Measurements from ENCODE around the gene ICAM5. TPM values are rescaled to one million over a fixed set of nuclear protein-coding genes. Genes with fewer than 3 reads are reported as not detected.
"Not testable (repeated sequence)": the region's sequence is repeated elsewhere in the genome, so short reads cannot be mapped to it uniquely, and the experiment has no call there.

ICAM5 gene
- total RNA-seq, 1 donor from 2014 or later = 5.7 TPM

DNA sequence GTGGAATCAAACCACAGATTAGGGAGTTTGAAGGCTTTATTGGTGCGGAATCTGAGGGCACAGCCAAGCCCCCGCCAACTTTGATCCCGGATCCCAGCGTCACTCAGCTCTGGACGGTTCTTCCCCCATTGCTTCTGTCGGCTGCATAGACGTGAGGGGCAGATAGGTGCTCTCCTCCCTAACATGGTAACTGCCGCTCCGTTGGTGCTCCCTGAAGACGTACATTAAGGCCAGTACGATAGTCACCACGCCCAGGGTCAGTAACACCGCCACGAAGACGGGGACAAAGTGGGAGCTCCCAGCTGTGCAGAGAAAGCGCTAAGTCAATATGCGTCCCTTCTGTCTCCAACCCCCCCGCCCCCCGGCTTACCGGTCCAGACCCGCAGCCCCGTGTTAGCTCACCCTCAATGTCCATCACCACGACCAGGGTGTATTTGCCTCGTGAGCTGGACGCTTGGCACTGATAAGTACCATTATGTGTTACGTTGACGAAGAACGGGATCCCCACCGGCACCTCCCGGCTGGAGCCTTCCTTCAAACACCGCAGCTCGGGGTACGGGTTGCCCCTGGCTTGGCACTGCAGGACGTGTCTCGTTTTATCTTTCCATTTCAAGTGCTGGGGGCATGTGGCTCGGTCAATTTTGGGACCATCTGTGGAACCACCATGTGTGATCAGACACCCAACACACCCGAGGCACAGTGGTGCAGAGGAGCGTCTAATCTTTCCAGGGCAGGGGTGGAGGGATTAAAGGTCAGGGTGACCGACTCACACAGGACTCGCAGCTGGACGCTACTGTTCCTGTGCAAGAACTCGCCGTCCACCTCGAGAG is 44.2 kb downstream of the ICAM5 start:
- H3K4me3 Mint-ChIP-seq = peak overlapping the region; percentile 96
- H3K27ac Mint-ChIP-seq = peak overlapping the region; percentile 97
- H3K9me3 Mint-ChIP-seq = no peaks in the 10 kb centered on the region
- H3K4me1 Mint-ChIP-seq = peaks cover 23% of the 10 kb centered on the region
- no peak for DNase-seq (ENCODE audit: low spot score in 2 of 2, unreplicated experiment in 2 of 2)
- TF ChIP-seq, protein P1, sequence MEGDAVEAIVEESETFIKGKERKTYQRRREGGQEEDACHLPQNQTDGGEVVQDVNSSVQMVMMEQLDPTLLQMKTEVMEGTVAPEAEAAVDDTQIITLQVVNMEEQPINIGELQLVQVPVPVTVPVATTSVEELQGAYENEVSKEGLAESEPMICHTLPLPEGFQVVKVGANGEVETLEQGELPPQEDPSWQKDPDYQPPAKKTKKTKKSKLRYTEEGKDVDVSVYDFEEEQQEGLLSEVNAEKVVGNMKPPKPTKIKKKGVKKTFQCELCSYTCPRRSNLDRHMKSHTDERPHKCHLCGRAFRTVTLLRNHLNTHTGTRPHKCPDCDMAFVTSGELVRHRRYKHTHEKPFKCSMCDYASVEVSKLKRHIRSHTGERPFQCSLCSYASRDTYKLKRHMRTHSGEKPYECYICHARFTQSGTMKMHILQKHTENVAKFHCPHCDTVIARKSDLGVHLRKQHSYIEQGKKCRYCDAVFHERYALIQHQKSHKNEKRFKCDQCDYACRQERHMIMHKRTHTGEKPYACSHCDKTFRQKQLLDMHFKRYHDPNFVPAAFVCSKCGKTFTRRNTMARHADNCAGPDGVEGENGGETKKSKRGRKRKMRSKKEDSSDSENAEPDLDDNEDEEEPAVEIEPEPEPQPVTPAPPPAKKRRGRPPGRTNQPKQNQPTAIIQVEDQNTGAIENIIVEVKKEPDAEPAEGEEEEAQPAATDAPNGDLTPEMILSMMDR (IDR thresholded peaks at IDR 0.05; ENCODE audit: unreplicated experiment) = no peak
- no peaks in the 10 kb centered on the region for H3K27me3 Mint-ChIP-seq (ENCODE audit: low read depth)
- H3K36me3 Mint-ChIP-seq = peaks cover 3% of the 10 kb centered on the region

DNA sequence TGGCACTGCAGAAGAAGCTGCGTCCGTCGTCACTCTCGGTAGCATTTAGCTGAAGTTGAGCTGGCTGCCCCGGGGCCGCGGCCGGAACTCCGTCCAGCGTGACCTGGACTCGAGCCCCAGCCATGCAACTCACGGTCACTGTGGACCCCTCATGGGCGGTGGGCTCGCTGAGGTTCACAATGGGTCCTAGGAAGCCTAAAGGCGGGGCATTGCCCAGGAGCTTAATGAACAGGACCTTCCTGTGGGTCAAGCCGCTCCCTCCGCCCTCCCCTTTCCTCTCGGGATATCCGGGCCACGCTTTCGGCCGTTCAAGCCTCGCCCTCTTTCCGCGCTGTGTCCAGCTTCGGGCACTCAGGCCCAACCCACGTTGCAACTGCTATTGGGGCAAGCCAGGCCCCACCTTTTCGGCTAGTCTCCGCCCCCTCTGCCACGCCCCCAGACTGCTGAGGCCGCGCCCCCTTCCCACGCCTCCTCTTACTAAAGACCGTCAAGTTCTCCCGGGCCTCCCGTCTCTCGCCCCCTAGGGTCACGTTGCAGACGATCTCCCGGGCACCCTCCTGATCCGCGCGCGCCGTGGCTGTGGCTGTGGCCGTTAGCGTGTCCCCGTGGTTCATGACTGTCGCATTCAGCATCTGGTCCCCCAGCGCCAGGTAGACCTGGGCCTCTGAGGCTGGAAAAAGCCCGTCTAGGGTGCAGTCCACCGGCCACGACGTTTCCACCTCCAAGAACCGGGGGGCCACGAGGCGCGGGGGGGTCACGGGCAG is 45.0 kb downstream of the ICAM5 start:
- H3K36me3 Mint-ChIP-seq = peaks cover under 1% of the 10 kb centered on the region
- peak overlapping the region; percentile 96 for H3K4me3 Mint-ChIP-seq
- TF ChIP-seq, protein P1 (IDR thresholded peaks at IDR 0.05; ENCODE audit: unreplicated experiment) = no peak
- H3K27ac Mint-ChIP-seq = no peak overlapping the region
- peaks cover 23% of the 10 kb centered on the region for H3K4me1 Mint-ChIP-seq
- H3K27me3 Mint-ChIP-seq (ENCODE audit: low read depth) = no peaks in the 10 kb centered on the region
- no peaks in the 10 kb centered on the region for H3K9me3 Mint-ChIP-seq
- peak; percentile 74 to 90 for DNase-seq (ENCODE audit: low spot score in 2 of 2, unreplicated experiment in 2 of 2)

GRCh38 chr19:10335352-10335985 is 45.7 kb downstream of the ICAM5 start:
- no peaks in the 10 kb centered on the region for H3K9me3 Mint-ChIP-seq
- peak overlapping the region; percentile 96 for H3K4me3 Mint-ChIP-seq
- H3K4me1 Mint-ChIP-seq = peaks cover 23% of the 10 kb centered on the region

DNA sequence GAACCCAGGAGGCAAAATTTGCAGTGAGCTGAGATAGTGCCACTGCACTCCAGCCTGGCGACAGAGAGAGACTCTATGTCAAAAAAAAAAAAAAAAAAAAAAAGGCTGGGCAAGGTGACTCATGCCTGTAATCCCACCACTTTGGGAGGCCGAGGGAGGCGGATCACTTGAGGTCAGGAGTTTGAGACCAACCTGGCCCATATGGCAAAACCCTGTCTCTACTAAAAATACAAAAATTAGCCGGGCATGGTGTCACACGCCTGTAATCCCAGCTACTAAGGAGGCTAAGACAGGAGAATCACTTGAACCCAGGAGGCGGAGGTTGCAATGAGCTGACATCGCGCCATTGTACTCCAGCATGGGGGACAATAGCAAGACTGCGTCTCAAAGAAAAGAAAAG is 47.0 kb downstream of the ICAM5 start:
- H3K27me3 Mint-ChIP-seq (ENCODE audit: low read depth); DNase-seq (ENCODE audit: low spot score in 2 of 2, unreplicated experiment in 2 of 2); H3K9me3 Mint-ChIP-seq; H3K4me3 Mint-ChIP-seq; H3K27ac Mint-ChIP-seq; H3K36me3 Mint-ChIP-seq: not testable (repeated sequence)
- peaks cover 23% of the 10 kb centered on the region for H3K4me1 Mint-ChIP-seq

More at GRCh38 chr19:10335352-10335985, 45.7 kb downstream of the ICAM5 start:
- no peaks in the 10 kb centered on the region for H3K36me3 Mint-ChIP-seq
- DNase-seq (ENCODE audit: low spot score in 2 of 2, unreplicated experiment in 2 of 2) = no peak
- no peaks in the 10 kb centered on the region for H3K27me3 Mint-ChIP-seq (ENCODE audit: low read depth)
- H3K27ac Mint-ChIP-seq = no peak overlapping the region
- TF ChIP-seq, protein P1 (IDR thresholded peaks at IDR 0.05; ENCODE audit: unreplicated experiment) = no peak

GRCh38 chr19:10338940-10339339 is 49.2 kb downstream of the ICAM5 start:
- peaks cover 10% of the 10 kb centered on the region for H3K4me1 Mint-ChIP-seq
- H3K4me3 Mint-ChIP-seq = no peak overlapping the region
- H3K9me3 Mint-ChIP-seq = no peaks in the 10 kb centered on the region
- TF ChIP-seq, protein P1 (IDR thresholded peaks at IDR 0.05; ENCODE audit: unreplicated experiment) = no peak
- H3K27me3 Mint-ChIP-seq (ENCODE audit: low read depth) = no peaks in the 10 kb centered on the region
- H3K27ac Mint-ChIP-seq = no peak overlapping the region
- no peak for DNase-seq (ENCODE audit: low spot score in 2 of 2, unreplicated experiment in 2 of 2)
- H3K36me3 Mint-ChIP-seq = no peaks in the 10 kb centered on the region

Data from mesothelial cell of epicardium (in vitro differentiated cells).